NOMO-1 treated with dmso at 0.1 percent for 144 hours (cell line): ENCODE results near the gene MEGF6.

Experiments used
- DNase-seq: peaks from one replicate; lab custom pipeline; 2025; ENCODE audit not compliant: unreplicated experiment; lab: John Stamatoyannopoulos, UW

The MEGF6 gene

DNA sequence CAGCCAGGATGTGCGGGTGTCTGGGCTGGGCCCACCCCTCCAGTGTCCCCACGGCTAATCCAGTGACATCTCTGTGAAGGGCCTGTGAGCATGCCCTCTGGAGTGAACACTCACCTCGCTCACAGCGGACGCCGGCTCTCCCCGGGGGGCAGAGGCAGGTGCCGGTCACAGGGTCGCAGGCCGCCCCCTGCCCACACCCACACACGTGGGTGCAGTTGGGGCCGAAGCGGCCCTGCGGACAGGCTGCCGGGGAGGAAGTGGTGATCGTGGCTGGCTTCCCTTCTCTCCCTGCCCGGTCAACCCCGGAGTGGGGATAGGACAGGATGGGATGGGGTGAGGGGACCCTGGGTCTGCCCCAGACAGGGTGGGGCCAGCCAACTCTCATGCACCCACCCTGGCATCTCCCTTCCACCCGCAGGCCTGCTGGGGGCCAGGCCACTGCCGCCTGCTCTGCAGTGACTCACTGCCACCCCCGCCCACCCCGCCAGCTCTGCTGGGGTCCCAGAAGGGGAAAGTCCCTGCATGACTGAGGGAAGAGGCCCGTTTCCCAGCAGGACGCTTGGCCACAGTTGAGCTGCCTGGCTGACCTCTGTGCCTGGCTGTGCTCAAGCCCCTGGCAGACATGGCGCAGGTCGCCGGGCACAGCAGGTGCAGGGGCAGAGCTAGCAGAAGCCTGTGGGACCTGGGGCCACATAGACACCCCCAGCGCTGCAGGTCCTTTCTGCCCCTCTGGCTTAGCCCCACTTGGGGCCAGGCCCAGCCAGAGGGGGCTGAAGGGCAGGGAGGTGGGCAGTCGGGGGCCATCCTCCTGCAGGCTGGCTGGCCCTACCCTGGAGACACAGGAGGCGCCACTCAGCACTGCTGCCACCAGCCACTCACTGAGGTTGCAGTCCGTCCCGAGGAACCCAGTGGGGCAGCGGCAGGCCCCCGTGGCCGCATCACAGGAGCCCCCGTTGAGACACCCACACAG lies 115.2 kb downstream of the MEGF6 start:
- no peak for DNase-seq

DNA sequence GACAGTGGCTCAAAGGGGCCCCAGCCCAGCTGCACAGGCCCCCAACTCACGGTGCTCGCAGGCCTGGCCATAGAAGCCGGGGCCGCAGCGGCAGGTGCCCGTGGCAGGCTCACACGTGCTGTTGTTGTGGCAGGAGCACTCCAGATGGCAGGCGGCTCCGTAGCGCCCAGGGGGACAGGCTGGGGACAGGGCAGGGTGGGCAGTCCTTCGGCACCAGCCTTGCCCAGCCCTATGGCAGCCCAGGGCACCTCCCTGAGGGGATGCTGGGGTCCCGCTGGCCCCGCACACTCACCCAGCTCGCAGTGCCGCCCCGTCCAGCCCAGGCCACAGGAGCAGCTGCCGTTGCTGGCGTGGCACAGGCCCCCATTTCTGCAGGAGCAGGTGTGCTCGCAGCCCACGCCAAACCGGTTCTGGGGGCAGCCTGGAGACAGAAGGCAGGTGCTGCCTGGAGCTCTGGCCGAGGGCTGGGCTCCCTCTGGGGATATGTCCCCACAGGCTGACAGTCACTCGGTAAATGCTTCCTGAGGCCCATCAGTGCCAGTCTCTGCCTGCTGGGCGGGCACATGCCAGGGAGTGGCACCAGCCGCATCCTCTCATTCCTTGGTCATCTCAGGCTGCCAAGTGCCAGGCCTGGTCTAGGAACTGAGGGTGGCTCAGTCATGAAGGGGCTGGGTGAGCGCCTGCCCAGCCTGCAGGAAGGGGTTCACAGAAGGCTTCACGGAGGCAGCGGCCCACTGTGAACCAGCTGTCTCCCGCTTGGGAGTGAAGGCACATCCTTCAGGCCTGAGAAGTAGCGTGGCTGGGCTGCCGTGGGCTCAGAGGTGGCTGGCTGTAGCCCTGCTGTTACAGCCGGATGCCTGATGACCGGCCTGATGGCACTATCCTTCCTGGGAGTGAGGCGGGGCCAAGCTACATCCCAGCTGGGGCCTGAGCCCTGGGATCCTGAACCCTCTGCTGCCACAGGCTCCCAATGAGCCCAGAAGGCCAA lies 116.7 kb downstream of the MEGF6 start:
- DNase-seq = no peak

GRCh38 chr1:3492545-3493246 lies 118.6 kb downstream of the MEGF6 start:
- no peak for DNase-seq

- peak; percentile 37 for DNase-seq
These were observed 119.7 kb downstream of the MEGF6 start for GRCh38 chr1:3491291-3492246.

GRCh38 chr1:3490046-3490745 lies 121.1 kb downstream of the MEGF6 start:
- no peak for DNase-seq

GRCh38 chr1:3488432-3488831 lies 122.9 kb downstream of the MEGF6 start:
- DNase-seq = no peak

DNA sequence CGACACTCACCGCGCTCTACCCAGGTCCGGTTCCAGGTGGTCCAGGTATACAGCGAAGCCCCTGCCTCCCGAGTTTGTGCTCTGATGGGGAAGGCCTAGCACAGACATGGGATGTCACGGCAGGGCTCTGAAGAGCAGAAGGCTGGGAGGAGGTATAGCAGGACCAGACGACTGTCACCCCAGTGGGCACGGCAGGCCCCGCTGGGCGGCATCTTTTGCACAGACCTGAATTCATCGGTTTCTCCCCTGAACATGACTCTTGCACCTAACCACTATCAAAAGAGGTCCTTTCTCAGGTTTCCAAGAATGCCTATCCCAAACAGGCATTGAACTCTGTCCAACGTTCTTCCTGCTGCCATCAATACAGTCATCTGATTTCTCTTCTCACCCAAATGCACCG lies 126.3 kb downstream of the MEGF6 start:
- DNase-seq = no peak

- DNase-seq = peak; percentile 21
These were observed 127.4 kb downstream of the MEGF6 start for GRCh38 chr1:3483801-3484444.

DNA sequence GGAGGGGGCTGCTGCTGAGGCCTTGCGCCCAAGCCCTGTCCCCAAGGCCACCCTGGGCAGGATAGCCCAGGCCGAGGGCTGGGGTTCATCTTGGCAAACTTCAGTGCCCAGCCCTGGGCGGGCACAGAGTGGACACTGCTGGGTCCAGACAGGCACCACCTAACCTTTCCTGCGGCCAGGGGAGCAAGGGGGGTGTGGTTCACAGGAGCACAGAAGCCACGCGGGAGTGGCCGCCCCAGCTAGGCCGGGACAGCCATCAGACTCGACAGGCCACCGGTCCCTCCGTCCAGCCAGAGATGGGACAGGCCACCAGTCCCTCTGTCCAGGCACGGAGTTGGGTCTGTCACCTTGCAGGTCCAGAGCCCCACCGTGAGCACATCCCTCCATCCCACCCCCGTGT lies 127.9 kb downstream of the MEGF6 start:
- no peak for DNase-seq

DNA sequence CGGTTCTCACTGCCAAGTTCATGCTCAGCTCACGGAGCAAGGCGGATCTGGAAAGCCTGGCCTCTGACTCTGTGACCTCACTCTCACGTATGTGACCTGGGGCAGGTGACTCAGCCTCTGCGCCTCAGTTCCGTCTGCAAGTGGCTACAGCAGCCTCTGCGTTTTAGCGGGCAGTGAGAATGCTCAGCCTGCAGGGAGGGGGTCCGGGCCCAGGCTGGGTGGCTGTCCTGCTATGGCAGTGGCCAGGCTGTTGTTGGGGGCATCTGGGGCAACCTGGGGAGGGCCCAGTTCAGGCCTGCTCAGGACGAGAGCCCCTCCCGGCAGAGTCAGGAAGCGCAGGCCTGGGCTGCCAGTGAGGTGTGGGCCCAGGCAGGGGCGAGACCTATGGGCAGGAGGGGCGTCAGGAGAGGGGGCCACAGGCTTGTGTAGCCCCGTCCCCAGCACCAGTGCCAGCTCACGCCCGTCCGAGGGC lies 128.9 kb downstream of the MEGF6 start:
- no peak for DNase-seq

- DNase-seq = no peak
These were observed 129.4 kb downstream of the MEGF6 start for GRCh38 chr1:3481836-3482375.

GRCh38 chr1:3481046-3481445 lies 130.3 kb downstream of the MEGF6 start:
- DNase-seq = no peak

GRCh38 chr1:3480369-3480719 lies 131.0 kb downstream of the MEGF6 start:
- no peak for DNase-seq

DNA sequence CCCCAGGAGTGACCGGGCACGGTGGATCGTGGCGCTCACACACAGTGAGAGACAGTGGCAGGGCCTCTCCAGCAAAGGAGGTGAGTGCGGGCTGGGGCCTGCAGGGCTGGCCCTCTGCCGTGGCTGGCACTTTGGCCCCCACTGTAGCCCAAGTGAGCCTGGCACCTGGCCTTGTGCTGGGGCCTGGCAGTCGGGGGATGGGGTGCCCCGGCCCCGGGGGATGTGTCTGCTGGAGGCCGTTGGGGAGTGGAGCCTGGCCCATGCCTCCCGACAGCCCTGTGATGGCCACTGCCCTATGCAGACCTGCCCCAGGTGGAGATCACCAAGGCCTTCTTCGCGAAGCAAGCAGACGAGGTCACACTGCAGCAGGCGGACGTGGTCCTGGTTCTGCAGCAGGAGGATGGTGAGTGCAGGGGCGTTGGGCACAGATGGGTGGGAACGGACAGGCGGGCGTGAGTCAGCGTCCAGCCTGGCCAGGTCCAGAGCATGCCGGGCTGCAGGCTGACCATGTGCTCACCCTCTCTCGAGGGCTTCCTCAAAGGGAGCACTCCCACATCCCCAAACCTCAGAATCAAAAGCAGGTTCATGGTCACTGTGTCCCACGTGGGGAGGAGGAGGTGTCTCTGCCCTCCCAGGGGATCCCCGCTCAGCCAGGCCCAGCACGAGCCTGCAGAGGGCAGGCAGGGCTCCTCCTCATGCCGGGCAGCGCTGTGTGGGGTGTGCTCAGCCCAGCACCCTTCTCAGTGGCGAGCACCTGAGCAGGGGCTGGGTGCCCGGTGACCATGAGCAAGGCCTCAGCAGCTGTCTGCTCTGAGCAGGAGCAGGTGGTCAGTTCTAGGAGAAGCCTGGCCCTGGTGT lies 131.6 kb downstream of the MEGF6 start:
- DNase-seq = no peak

- no peak for DNase-seq
These were observed 133.1 kb downstream of the MEGF6 start for GRCh38 chr1:3478187-3478586.

DNA sequence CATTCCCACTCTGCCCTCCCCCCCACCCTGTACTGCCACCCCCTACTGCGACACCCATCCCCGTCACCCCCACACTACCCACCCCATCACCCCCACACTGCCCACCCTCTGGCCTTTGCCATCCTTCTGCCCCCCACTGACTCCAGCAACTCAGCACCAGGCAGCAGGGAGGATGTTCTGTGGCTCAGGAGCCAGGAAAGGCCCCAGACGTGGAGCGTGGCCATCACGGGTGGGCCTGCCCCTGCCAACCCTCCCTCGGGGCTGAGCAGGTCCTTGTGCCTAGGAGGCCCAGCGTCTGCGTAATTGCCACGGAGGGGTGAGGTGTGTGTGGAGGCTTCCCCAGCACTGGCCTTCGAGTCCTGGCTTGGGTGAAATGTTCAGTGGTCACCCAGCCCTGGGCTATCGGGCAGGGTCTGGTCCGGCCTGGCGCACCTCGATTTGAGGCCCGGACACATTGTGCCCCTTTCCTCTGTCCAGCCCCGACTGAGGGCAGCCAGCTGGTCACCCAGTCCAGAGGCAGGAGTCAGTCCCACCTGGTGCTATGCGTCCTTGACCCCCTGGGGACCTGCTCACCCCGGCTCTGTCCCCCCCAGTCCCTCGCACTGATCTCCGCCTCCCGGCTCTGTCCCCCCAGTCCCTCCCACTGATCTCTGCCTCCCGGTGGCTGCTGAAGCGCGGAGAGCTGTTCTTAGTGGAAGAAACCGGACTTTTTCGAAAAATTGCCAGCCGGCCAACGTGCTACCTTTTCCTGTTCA lies 133.9 kb downstream of the MEGF6 start:
- DNase-seq = no peak

DNA sequence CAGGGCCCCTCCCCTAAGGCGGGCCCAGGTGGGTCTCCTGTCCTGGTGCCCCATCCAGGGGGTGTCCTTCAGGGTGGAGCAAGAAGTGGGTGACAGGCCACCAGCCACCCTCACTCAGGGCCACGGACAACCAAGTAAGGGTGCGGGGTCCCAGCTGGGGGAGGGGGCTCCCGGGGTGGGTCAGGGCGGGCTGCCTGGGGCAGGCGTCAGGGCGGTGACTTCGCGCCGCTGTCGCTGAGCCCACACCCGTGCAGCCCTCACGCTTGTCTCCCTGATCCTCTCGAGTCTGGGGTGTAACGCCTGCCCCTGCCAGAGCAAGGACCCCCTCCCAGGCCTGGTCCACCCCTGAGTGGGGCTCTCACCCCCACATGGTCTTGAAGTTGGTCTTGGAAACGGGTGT lies 134.6 kb downstream of the MEGF6 start:
- DNase-seq = no peak
